Duodenal mucosa (tissue), 2 donors: ENCODE measurements around the gene PAX9.

Experiments used
- H3K27ac ChIP-seq: one replicate; pipeline ENCODE4 v1.7.0; 2013; ENCODE audit warnings: low read depth, low read length
- H3K27me3 ChIP-seq, 2 donors: one replicate each; pipeline ENCODE4 v1.7.0; 2013; ENCODE audit warnings: low read length in 2 of 2, control low read depth in 1 of 2; ENCODE audit not compliant: insufficient read depth in 2 of 2, control insufficient read depth in 1 of 2
- H3K36me3 ChIP-seq, 2 donors: one replicate each; pipeline ENCODE4 v1.7.0; 2013; ENCODE audit warnings: low read length in 2 of 2, control low read depth in 1 of 2; ENCODE audit not compliant: insufficient read depth in 2 of 2, control insufficient read depth in 1 of 2
- H3K4me1 ChIP-seq, 2 donors: one replicate each; pipeline ENCODE4 v1.7.0; 2013; ENCODE audit warnings: low read length in 2 of 2, control low read depth in 1 of 2; ENCODE audit not compliant: insufficient read depth in 2 of 2, control insufficient read depth in 1 of 2
- H3K4me3 ChIP-seq, 2 donors: one replicate each; pipeline ENCODE4 v1.7.0; 2013; ENCODE audit warnings: low read length in 2 of 2, low read depth in 1 of 2
- H3K9ac ChIP-seq, 2 donors: one replicate each; pipeline ENCODE4 v1.7.0; 2013; ENCODE audit warnings: low read length in 2 of 2, low read depth in 1 of 2
- H3K9me3 ChIP-seq, 2 donors: one replicate each; pipeline ENCODE4 v1.7.0; 2013; ENCODE audit warnings: low read length in 2 of 2, control low read depth in 1 of 2; ENCODE audit not compliant: control insufficient read depth in 1 of 2

Gene PAX9

DNA sequence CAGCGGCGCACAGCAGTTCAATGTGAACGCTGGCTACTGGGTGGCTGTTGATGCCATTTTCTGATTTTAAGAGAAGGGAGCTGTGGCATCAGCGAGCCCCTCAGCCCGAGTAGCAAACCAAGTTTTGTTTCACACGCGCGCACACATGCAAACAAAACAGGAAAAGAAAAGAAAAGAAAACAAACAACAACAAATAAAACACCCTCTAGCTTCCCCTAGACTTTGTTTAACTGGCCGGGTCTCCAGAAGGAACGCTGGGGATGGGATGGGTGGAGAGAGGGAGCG is 540 bp downstream of the PAX9 start:
- Histone ChIP-seq H3K4me1 (peaks cover 22 to 39% of the 10 kb centered on the region in 2 donors), H3K27ac (no peak overlapping the region), H3K36me3 (no peaks in the 10 kb centered on the region), H3K27me3 (peaks cover 93 to 100% of the 10 kb centered on the region in 2 donors), H3K9ac (no peak overlapping the region), H3K4me3 (peak overlapping the region; percentile 67 to 69), H3K9me3 (no peaks in the 10 kb centered on the region)

- Histone ChIP-seq H3K27ac (no peak overlapping the region), H3K4me3 (peak overlapping the region; percentile 67 to 69), H3K9me3 (no peaks in the 10 kb centered on the region), H3K9ac (no peak overlapping the region), H3K27me3 (peaks cover 92 to 100% of the 10 kb centered on the region in 2 donors), H3K4me1 (peaks cover 22 to 34% of the 10 kb centered on the region in 2 donors), H3K36me3 (no peaks in the 10 kb centered on the region)
Observed at GRCh38 chr14:36662543-36663403, 1.1 kb downstream of the PAX9 start.

GRCh38 chr14:36663404-36664321 is 2.0 kb downstream of the PAX9 start:
- peaks cover 86 to 94% of the 10 kb centered on the region in 2 donors for H3K27me3 ChIP-seq
- H3K9me3 ChIP-seq: no peaks in the 10 kb centered on the region
- no peak overlapping the region for H3K9ac ChIP-seq
- H3K27ac ChIP-seq: no peak overlapping the region
- H3K4me1 ChIP-seq: peaks cover 22 to 34% of the 10 kb centered on the region in 2 donors
- peak overlapping the region; percentile 67 to 69 for H3K4me3 ChIP-seq
- no peaks in the 10 kb centered on the region for H3K36me3 ChIP-seq

DNA sequence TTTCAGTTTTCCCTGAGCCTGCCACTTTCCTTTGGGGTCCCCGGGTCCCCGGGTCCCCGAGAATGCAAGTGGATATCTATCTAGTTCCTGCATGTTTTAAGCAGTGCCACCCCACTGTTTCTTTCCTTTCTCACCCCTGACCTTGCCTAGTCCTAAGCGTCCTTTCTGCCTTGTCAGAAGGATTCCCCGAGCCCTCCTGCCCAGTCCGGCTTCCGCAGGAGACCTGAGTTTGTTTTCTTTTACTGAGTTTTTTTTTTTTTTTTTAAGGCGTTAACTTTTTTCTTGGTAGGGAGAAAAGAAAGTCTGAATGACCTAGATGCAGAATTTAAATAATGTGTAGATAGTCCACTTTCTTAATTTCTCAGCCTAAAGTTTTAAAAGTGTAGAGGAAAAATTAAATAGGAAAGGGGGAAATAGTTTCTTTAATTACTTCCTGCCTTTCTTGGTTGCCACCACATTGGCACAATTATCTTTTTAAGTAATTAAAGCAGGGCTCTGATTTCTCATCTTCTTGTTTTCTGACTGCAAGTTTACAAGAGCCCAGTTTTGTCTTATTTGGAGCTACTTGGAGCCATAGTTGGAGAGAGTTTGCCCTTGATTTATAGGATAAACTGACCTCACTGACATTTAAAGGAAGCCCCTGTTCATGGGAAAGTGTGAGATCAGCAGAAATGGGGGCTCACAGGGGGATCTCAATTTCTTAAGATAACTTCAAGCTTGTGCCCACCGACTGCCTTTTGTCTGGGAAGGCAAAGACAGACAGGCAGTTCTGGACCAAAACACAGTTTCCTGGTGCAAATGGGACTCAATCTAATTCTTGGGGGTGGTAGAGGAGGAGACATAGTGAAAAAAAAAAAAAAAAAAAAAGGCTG is 2.9 kb downstream of the PAX9 start:
- Histone ChIP-seq H3K36me3 (no peaks in the 10 kb centered on the region), H3K27me3 (peaks cover 77 to 93% of the 10 kb centered on the region in 2 donors), H3K4me1 (peaks cover 22 to 34% of the 10 kb centered on the region in 2 donors), H3K9ac (no peak overlapping the region), H3K4me3 (no peak overlapping the region), H3K27ac (no peak overlapping the region), H3K9me3 (no peaks in the 10 kb centered on the region)

DNA sequence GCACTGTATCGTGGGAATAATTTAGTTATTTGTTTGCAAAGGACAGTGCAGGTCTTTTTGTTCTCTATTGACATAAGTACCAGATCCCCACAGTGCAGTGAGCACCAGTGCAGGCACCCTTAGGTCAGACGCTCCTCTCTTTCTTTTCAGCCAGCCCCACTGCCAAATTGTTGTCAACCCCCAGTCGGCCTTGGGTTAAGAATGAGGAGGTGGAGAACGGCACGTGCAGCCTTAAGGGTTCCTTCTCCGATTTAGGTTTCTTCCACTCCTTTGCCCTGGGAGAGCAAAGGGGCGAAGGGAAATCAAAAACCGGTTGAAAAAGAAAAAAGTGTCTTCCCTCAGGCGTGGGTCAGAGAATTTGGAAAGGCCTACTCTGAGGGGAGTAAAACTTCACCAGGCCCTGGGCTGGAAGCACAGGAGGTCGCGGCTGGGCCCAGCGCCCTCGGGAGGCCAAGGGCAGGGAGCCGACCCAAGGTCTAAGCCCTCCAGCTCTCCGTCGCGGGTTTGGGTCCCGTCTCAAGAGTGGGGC is 4.3 kb downstream of the PAX9 start:
- H3K4me1 ChIP-seq: peaks cover 21 to 32% of the 10 kb centered on the region in 2 donors

DNA sequence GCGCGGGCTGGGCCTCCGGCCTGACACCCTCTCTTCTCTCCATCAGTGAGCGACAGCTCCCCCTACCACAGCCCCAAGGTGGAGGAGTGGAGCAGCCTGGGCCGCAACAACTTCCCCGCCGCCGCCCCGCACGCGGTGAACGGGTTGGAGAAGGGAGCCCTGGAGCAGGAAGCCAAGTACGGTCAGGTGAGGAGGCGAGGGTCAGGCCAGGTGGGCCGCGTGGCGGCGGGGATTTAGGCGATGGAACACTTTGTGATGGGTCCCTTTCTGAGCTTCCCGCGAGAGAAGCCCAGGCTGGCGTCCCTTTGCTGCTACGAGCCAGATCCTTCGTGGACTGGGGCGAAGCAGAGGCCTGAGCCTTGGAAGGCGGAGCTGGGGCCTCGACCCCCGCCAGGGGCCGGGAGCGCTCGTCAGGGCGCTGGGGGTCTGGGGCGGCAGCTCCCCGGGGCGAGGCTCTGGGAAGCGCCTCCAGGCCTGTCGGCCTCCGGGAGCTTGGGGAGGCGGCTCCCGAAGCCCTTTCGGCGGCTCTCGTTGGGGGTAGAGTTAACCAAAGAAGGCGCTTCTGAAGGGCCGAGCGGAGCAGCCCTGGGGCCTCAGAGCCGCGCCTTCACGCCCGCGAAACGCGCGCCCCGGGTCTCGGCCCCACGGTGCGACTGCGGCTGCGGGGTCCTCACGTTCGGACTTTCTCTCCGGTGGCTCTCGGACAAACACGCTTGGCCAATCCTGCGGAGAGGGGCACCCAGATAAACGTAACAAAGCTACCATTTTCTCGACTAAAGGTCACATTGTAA is 5.0 kb downstream of the PAX9 start:
- peaks cover 19 to 26% of the 10 kb centered on the region in 2 donors for H3K4me1 ChIP-seq
- H3K9ac ChIP-seq: no peak overlapping the region
- H3K4me3 ChIP-seq: no peak overlapping the region
- H3K27ac ChIP-seq: no peak overlapping the region
- H3K36me3 ChIP-seq: no peaks in the 10 kb centered on the region
- peaks cover 57 to 81% of the 10 kb centered on the region in 2 donors for H3K27me3 ChIP-seq
- no peaks in the 10 kb centered on the region for H3K9me3 ChIP-seq

More for the DNA sequence above, 4.3 kb downstream of the PAX9 start:
- Histone ChIP-seq H3K27me3 (peaks cover 63 to 83% of the 10 kb centered on the region in 2 donors), H3K9me3 (no peaks in the 10 kb centered on the region), H3K27ac (no peak overlapping the region), H3K36me3 (no peaks in the 10 kb centered on the region), H3K9ac (no peak overlapping the region), H3K4me3 (no peak overlapping the region)

DNA sequence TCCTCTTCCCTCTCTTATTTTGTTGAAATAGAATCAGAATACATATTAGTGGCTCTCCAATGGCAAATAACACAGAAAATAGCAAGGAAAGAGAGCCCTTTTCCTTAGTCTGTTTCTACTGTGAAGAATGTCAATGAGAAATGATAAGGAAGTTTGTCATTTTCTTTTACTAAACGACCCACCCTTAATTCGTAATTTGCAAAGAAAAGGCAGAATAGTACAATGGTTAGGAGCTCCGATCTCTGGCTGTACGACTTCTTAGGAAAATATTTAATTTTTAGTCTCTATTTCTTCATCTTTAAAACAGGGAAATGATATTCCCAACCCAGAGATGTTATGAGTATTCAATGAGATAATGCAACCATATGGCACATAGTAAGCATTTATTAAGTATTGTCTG is 6.0 kb downstream of the PAX9 start:
- peaks cover 49 to 78% of the 10 kb centered on the region in 2 donors for H3K27me3 ChIP-seq
- no peak overlapping the region for H3K27ac ChIP-seq

DNA sequence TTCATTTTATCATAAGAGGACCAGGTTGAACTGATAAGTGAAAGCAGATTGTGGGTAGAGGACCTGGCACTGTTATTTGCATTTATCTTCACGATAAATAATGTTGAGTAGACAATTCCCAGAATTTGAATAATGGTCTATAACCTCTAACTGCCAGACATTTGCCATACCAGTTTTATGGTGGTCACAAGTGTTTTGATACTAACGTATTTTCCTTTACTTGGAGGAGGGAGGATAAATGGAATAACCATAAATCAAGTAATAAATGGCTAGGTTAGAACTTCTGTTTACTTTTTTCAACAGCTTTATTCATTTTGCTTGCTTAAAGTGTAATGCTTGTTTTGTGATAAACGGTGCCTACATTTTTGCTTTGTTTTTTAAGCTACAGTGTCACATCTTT is 9.5 kb downstream of the PAX9 start:
- H3K4me3 ChIP-seq: no peak overlapping the region
- H3K9ac ChIP-seq: no peak overlapping the region
- peaks cover 0 to 3% of the 10 kb centered on the region in 2 donors for H3K4me1 ChIP-seq
- no peaks in the 10 kb centered on the region for H3K9me3 ChIP-seq
- H3K27me3 ChIP-seq: peaks cover 18 to 49% of the 10 kb centered on the region in 2 donors
- H3K36me3 ChIP-seq: no peaks in the 10 kb centered on the region
- no peak overlapping the region for H3K27ac ChIP-seq

More for the DNA sequence above, 6.0 kb downstream of the PAX9 start:
- Histone ChIP-seq H3K9me3 (no peaks in the 10 kb centered on the region), H3K4me3 (no peak overlapping the region), H3K4me1 (peaks cover 14 to 17% of the 10 kb centered on the region in 2 donors), H3K36me3 (no peaks in the 10 kb centered on the region), H3K9ac (no peak overlapping the region)

DNA sequence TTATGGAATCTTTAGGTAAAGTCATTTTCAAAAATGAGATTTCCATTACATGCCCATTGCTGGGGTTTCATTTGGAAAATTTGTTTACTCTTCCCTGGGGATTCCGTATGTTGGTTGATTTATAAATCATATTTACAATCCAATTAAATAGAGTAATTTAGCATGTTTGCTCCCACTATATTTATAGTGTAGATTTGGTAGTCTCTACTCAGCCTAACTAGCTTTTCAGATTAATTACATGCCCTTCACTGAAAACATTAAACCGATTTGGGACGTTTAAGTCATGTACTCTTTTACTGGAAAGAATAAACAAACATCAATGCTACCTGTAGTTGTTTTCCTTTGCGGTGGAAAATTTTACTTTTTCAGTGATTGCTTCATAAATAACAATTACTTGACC is 10.4 kb downstream of the PAX9 start:
- H3K9me3 ChIP-seq: no peaks in the 10 kb centered on the region
- H3K27me3 ChIP-seq: peaks cover 8 to 40% of the 10 kb centered on the region in 2 donors
- H3K36me3 ChIP-seq: no peaks in the 10 kb centered on the region
- H3K27ac ChIP-seq: no peak overlapping the region
- no peaks in the 10 kb centered on the region for H3K4me1 ChIP-seq
- no peak overlapping the region for H3K4me3 ChIP-seq
- H3K9ac ChIP-seq: no peak overlapping the region
